Liver (tissue), 9 donors: ENCODE results near the gene TMEM135. TPM values are rescaled to one million over a fixed set of nuclear protein-coding genes. Genes with fewer than 3 reads are reported as not detected.

ENCODE experiments used
- DNase-seq: peaks from one replicate; pipeline ENCODE4 v3.0.0-alpha.2; 2017; ENCODE audit warnings: low spot score
- H3K27ac ChIP-seq, 2 donors: one replicate each; pipeline ENCODE4 v1.7.0; 2013; ENCODE audit warnings: inconsistent platforms in 2 of 2, low read length in 2 of 2, control low read depth in 1 of 2, low read depth in 1 of 2, mild to moderate bottlenecking in 1 of 2
- H3K27me3 ChIP-seq, 4 donors: one replicate each; pipeline versions ENCODE4 v1.6.1 to v1.7.0; 2013; ENCODE audit warnings: low read length in 3 of 4, inconsistent platforms in 1 of 4, mild to moderate bottlenecking in 1 of 4, moderate library complexity in 1 of 4; ENCODE audit not compliant: control insufficient read depth in 4 of 4, insufficient read depth in 4 of 4
- H3K36me3 ChIP-seq, 4 donors: one replicate each; pipeline versions ENCODE4 v1.6.1 to v1.7.0; 2013; ENCODE audit warnings: low read length in 3 of 4, mild to moderate bottlenecking in 3 of 4, low read depth in 1 of 4, moderate library complexity in 1 of 4; ENCODE audit not compliant: control insufficient read depth in 4 of 4, insufficient read depth in 3 of 4
- H3K4me1 ChIP-seq, 4 donors: one replicate each; pipeline versions ENCODE4 v1.6.1 to v1.7.0; 2013; ENCODE audit warnings: low read length in 3 of 4, mild to moderate bottlenecking in 3 of 4, moderate library complexity in 1 of 4; ENCODE audit not compliant: control insufficient read depth in 4 of 4, insufficient read depth in 4 of 4
- H3K4me3 ChIP-seq, 3 donors: one replicate each; pipeline versions ENCODE4 v1.6.1 to v1.7.0; 2013; ENCODE audit warnings: low read length in 3 of 3, control low read depth in 1 of 3, low read depth in 1 of 3, mild to moderate bottlenecking in 1 of 3
- H3K9ac ChIP-seq, 2 donors: one replicate each; pipeline ENCODE4 v1.7.0; 2013; ENCODE audit warnings: low read length in 2 of 2, mild to moderate bottlenecking in 2 of 2, moderate library complexity in 2 of 2, control low read depth in 1 of 2, low read depth in 1 of 2
- H3K9me3 ChIP-seq, 4 donors: one replicate each; pipeline versions ENCODE4 v1.6.1 to v1.7.0; 2013; ENCODE audit warnings: low read length in 3 of 4; ENCODE audit not compliant: control insufficient read depth in 4 of 4
- EGR1 ChIP-seq, 2 donors: IDR thresholded peaks; 2 replicates each; pipeline ENCODE4 v1.6.1; 2016 to 2018; ENCODE audit warnings: antibody characterized with exemption in 2 of 2, low read depth in 2 of 2
- FOXA1 ChIP-seq: IDR thresholded peaks from 2 replicates; pipeline ENCODE4 v1.6.1; 2016; ENCODE audit warnings: antibody characterized with exemption
- FOXA2 ChIP-seq: IDR thresholded peaks from 2 replicates; pipeline ENCODE4 v1.6.1; 2016; ENCODE audit warnings: antibody characterized with exemption
- GABPA ChIP-seq, 2 donors: IDR thresholded peaks in 1 of 2; conservative IDR thresholded peaks in 1 of 2; 2 replicates each; pipeline ENCODE4 v1.6.1; 2016; ENCODE audit warnings: antibody characterized with exemption in 2 of 2, mild to moderate bottlenecking in 1 of 2, moderate library complexity in 1 of 2
- HNF4A ChIP-seq, 2 donors: conservative IDR thresholded peaks; 2 replicates each; pipeline ENCODE4 v1.6.1; 2016; ENCODE audit warnings: antibody characterized with exemption in 2 of 2, mild to moderate bottlenecking in 2 of 2
- HNF4G ChIP-seq: IDR thresholded peaks from 2 replicates; pipeline ENCODE4 v1.6.1; 2016; ENCODE audit warnings: antibody characterized with exemption
- JUND ChIP-seq, 2 donors: IDR thresholded peaks; 2 replicates each; pipeline ENCODE4 v1.6.1; 2016; ENCODE audit warnings: antibody characterized with exemption in 2 of 2
- NR2F2 ChIP-seq: IDR thresholded peaks from 2 replicates; pipeline ENCODE4 v1.6.1; 2016; ENCODE audit warnings: antibody characterized with exemption
- RAD21 ChIP-seq, 2 donors: IDR thresholded peaks; 2 replicates each; pipeline ENCODE4 v1.6.1; 2016; ENCODE audit warnings: antibody characterized with exemption in 2 of 2, mild to moderate bottlenecking in 2 of 2
- SP1 ChIP-seq: IDR thresholded peaks from 2 replicates; pipeline ENCODE4 v1.6.1; 2018; ENCODE audit warnings: antibody characterized with exemption, mild to moderate bottlenecking
- TAF1 ChIP-seq: conservative IDR thresholded peaks from 2 replicates; pipeline ENCODE4 v1.6.1; 2016; ENCODE audit warnings: antibody characterized with exemption, mild to moderate bottlenecking
- YY1 ChIP-seq: IDR thresholded peaks from 2 replicates; pipeline ENCODE4 v1.6.1; 2016; ENCODE audit warnings: antibody characterized with exemption, mild to moderate bottlenecking
- WGBS: extraction: QIAGEN DNeasy Blood & Tissue Kit; methylation state at CpG from one replicate; pipeline ENCODE4 v1.1.7; 2013; 5-methylcytosine and 5-hydroxymethylcytosine counted together
- polyA plus RNA-seq, 2 donors: library from polyadenylated mRNA; stranded (reverse) in 1 of 2; unstranded in 1 of 2; fragments of 200-250 nt in 1 of 2; fragments of >200 nt in 1 of 2; fragmentation: Nextera tagmentation in 1 of 2; extraction: Ambion mirVana in 1 of 2; gene quantifications; one replicate each; pipeline versions ENCODE4 v1.2.1 to v1.2.3, GENCODE V29; 2013 to 2015
- total RNA-seq, 2 donors: library from RNA; depleted of rRNA; stranded (reverse); fragments of >200 nt; gene quantifications; one replicate each; pipeline ENCODE4 v1.2.3, GENCODE V29; 2014
- TF ChIP-seq, protein P1 (sequence below): IDR thresholded peaks from 2 replicates; pipeline ENCODE4 v1.6.1; 2016; ENCODE audit warnings: antibody characterized with exemption
- TF ChIP-seq, protein P2 (sequence below): fragments of 150-350 bp; IDR thresholded peaks from 2 replicates; pipeline ENCODE4 v1.5.1; 2017; ENCODE audit warnings: improper control_type of control experiment, low read depth, low read length; ENCODE audit not compliant: missing input control
- TF ChIP-seq, protein P3 (sequence below): IDR thresholded peaks from 2 replicates; pipeline ENCODE4 v1.6.1; 2016; ENCODE audit warnings: antibody characterized with exemption
- TF ChIP-seq, protein P4 (sequence below): IDR thresholded peaks from 2 replicates; pipeline ENCODE4 v1.6.1; 2016; ENCODE audit warnings: antibody characterized with exemption
- donor health status: healthy.
- donor health status: healthy.
- donor health status: healthy.
- donor health status: healthy.
- donor health status: healthy.

Gene TMEM135
- total and polyA plus RNA-seq, 4 donors, result 10.0 to 38.9 (median 23.5) TPM

DNA sequence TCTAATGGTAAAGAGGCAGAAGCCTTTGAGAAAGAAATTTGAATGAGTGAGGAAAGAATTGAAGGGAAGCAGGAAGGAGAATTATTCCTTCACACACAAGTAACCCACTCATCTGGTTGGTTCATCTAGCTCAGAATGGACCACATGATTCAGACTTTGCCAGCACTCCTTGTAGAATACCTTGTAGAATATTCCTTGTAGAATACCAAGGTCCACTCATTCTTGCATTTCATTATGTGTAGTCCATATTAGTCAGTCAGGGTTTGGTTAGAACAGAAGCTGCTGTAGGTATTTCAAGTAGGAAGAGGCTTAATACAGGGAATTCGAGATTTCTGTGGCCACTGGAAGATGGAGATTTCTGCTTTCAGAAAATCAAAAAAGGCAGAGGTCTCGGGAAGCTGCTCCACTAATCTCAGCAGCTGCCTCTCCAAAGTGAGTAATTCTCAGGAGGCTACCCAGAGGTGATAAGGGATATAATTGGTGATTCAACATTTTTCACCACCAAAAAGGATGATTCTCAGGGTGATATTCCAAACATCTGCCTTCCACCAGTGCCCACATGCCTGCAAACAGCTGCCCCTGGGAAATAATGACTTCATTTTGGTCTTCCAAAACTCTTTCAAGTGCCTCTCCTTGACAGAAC lies 329.1 kb downstream of the TMEM135 start:
- WGBS, result 75% methylated on average over 2 of the region's 2 CpGs
- Histone ChIP-seq H3K4me1 (no peaks in the 10 kb centered on the region), H3K27me3 (no peaks in the 10 kb centered on the region), H3K27ac (no peak overlapping the region), H3K36me3 (peaks cover 0 to 3% (median 0%) of the 10 kb centered on the region in 4 donors), H3K9me3 (no peaks in the 10 kb centered on the region), H3K9ac (no peak overlapping the region), H3K4me3 (no peak overlapping the region)
- no peak for DNase-seq
- TF ChIP-seq RAD21 (IDR thresholded peaks at IDR 0.05) (no peak), NR2F2 (no peak), HNF4G (no peak)
- TF ChIP-seq, protein P1, sequence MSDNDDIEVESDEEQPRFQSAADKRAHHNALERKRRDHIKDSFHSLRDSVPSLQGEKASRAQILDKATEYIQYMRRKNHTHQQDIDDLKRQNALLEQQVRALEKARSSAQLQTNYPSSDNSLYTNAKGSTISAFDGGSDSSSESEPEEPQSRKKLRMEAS, result no peak
- TF ChIP-seq, protein P2, sequence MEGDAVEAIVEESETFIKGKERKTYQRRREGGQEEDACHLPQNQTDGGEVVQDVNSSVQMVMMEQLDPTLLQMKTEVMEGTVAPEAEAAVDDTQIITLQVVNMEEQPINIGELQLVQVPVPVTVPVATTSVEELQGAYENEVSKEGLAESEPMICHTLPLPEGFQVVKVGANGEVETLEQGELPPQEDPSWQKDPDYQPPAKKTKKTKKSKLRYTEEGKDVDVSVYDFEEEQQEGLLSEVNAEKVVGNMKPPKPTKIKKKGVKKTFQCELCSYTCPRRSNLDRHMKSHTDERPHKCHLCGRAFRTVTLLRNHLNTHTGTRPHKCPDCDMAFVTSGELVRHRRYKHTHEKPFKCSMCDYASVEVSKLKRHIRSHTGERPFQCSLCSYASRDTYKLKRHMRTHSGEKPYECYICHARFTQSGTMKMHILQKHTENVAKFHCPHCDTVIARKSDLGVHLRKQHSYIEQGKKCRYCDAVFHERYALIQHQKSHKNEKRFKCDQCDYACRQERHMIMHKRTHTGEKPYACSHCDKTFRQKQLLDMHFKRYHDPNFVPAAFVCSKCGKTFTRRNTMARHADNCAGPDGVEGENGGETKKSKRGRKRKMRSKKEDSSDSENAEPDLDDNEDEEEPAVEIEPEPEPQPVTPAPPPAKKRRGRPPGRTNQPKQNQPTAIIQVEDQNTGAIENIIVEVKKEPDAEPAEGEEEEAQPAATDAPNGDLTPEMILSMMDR, result no peak
- TF ChIP-seq, protein P3, sequence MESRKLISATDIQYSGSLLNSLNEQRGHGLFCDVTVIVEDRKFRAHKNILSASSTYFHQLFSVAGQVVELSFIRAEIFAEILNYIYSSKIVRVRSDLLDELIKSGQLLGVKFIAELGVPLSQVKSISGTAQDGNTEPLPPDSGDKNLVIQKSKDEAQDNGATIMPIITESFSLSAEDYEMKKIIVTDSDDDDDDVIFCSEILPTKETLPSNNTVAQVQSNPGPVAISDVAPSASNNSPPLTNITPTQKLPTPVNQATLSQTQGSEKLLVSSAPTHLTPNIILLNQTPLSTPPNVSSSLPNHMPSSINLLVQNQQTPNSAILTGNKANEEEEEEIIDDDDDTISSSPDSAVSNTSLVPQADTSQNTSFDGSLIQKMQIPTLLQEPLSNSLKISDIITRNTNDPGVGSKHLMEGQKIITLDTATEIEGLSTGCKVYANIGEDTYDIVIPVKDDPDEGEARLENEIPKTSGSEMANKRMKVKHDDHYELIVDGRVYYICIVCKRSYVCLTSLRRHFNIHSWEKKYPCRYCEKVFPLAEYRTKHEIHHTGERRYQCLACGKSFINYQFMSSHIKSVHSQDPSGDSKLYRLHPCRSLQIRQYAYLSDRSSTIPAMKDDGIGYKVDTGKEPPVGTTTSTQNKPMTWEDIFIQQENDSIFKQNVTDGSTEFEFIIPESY, result no peak

DNA sequence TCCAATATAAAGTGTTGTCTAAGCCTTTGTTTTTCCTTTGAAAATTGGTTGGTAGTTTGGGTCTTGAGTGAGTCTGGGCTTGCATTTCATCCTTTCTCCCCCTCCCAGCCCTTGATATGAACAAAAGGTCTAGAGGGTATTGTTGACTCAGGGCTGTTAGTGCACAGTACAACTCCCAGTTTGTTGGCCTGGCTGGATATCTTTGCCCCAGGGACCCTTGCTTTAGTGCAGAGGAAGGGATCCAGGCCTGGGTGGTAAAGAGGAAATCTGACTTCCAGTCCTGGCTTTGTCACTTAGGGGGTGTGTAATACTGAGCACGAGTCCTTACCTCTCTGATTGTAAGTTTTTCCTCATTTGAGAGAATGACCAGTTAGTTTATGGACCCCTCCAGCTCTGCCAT lies 330.4 kb downstream of the TMEM135 start:
- no peaks in the 10 kb centered on the region for H3K9me3 ChIP-seq
- H3K27ac ChIP-seq, result no peak overlapping the region
- H3K27me3 ChIP-seq, result no peaks in the 10 kb centered on the region
- 77% methylated on average over 1 of the region's 1 CpG for WGBS
- no peak for DNase-seq
- H3K4me1 ChIP-seq, result no peaks in the 10 kb centered on the region
- no peak overlapping the region for H3K9ac ChIP-seq
- H3K4me3 ChIP-seq, result no peak overlapping the region
- no peaks in the 10 kb centered on the region for H3K36me3 ChIP-seq
- no peak for TF ChIP-seq GABPA (IDR thresholded peaks at IDR 0.05 in 1 of 2, conservative IDR thresholded peaks at IDR 0.05 in 1 of 2)
- TF ChIP-seq SP1, result no peak
- TF ChIP-seq, protein P2, result no peak
- no peak for TF ChIP-seq TAF1
- TF ChIP-seq, protein P1, result no peak
- no peak for TF ChIP-seq RAD21 (IDR thresholded peaks at IDR 0.05)
- TF ChIP-seq HNF4G, result no peak
- no peak for TF ChIP-seq FOXA1
- TF ChIP-seq YY1, result no peak
- TF ChIP-seq, protein P4, sequence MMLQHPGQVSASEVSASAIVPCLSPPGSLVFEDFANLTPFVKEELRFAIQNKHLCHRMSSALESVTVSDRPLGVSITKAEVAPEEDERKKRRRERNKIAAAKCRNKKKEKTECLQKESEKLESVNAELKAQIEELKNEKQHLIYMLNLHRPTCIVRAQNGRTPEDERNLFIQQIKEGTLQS, result no peak
- TF ChIP-seq FOXA2, result no peak
- no peak for TF ChIP-seq HNF4A (conservative IDR thresholded peaks at IDR 0.05)
- TF ChIP-seq, protein P3, result no peak
- TF ChIP-seq EGR1 (IDR thresholded peaks at IDR 0.05; ENCODE audit: low read depth in 2 of 2), result no peak
- no peak for TF ChIP-seq JUND (IDR thresholded peaks at IDR 0.05)
